Erythroblast (primary cell): ENCODE measurements around the gene PTPN23.

Source experiments
- DNase-seq, 2 experiments: peaks; one replicate each; lab custom pipeline; 2025; lab: John Stamatoyannopoulos, UW
- GATA1 ChIP-seq: IDR thresholded peaks from 2 replicates; pipeline ENCODE4 v1.6.1; 2011; ENCODE audit warnings: low read depth, mild to moderate bottlenecking, control low read depth, low read length, moderate library complexity
- POLR2A ChIP-seq: IDR thresholded peaks from 2 replicates; pipeline ENCODE4 v1.6.1; 2011; ENCODE audit warnings: mild to moderate bottlenecking, low read length

The PTPN23 gene

DNA sequence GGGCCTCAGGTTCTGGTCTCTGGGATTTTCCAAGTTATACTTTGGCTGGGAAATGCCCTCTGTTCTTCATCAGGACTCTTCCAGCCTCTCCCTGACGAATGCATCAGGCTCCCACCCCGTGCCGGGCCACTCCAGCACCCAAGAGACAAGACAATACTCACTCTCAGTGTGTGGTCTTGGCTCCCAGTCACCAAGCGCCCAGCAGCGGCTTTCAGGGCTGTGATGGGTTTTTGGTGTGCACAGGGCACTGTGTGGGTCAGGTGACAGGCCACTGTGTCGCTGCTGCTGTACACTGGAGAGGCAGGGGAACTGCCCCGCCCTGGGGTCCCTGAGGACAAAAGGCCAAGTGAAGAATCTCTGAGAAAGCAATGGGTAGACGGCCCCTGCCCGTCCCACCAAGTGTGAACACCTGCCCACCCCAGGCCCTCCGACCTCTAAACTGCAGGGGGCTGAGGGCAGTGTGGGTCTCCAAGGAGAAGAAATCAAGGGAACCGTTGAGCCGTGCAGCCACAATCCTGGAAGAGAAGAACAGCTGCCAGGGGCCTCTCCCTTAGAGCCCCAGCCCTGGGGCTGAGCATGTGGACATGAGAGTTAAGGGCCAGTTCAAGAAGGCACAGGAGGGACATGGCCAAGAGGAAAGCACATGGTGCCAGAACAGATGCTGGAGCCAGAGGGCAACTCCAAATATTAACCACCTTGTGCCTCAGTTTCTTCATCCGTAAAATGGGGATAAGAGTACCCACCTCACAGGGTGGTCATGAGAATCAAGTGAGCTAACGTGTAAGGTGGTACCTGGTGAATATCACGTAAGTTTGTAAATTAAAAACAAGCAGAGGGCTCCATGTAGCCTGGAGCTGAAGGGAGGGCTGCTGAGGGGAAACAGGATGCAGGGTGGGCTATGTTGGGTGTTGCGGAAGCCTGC, 34.1 kb downstream of the PTPN23 start:
- no peak for TF ChIP-seq POLR2A
- no peak for TF ChIP-seq GATA1

DNA sequence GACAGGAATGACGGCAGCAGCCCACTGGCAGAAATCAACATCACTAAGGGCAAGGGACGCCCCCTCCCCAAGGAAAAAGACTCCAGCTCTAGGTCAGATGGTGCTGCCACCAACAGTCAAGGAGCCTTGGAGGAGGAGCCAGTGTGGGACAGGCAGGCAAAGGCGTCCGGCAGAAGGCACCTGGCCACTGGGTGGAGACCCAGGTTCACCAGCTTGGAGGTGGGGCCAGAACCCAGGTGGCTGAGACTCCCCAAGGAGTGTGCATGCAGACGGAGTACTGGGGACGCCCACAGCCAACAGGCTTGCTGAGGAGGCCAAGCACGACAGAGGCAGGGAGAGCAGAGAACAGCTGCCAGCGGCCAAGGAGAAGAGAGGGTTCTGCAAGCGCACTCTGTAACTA, 35.2 kb downstream of the PTPN23 start:
- TF ChIP-seq GATA1: no peak
- TF ChIP-seq POLR2A: no peak
- no peak for DNase-seq

More for the DNA sequence above, 34.1 kb downstream of the PTPN23 start:
- DNase-seq: no peak

DNA sequence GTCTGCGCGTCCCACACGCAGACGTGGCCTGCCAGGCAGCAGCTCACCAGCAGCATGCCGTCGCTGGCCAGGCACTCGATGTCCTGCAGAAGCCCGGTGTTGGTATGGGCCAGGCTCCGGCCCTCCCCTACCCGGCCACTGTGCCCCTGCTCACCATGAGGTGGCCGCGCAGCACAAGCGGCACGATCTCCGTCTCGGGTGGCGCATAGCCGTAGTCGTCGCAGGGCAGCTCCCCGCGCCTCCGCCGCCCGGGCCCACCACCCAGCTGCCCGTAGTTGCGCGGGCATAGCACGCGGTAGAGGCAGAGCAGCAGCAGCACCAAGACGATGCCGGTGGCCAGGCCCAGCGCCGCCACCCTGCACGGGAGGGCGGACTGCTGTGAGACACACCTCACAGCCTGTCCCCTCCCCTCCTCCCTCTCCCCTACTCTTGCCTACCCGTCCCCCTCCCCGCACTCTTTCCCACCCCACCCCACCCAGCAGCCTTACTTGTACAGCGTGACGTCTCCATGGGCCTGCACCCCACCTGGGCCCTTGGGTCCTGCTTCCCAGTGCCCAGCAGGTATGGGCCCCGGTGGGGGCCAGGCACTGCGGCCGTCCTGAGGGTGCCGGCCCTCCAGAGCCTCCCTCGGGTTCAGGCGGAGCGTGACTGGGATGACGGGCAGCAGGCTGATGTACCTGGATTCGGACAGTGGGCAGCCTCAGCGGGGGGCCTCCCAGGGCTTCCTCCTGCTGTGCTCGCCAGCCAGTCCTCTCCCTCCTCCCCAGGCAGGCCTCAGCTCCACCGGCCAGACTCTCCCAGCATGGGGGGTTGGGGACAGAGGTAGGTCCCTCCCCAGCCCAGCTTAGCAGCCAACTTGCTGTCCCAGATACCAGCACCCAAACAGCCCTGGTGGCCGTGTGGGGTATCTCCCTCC, 37.6 kb downstream of the PTPN23 start:
- DNase-seq: peak; percentile 16 to 31

DNA sequence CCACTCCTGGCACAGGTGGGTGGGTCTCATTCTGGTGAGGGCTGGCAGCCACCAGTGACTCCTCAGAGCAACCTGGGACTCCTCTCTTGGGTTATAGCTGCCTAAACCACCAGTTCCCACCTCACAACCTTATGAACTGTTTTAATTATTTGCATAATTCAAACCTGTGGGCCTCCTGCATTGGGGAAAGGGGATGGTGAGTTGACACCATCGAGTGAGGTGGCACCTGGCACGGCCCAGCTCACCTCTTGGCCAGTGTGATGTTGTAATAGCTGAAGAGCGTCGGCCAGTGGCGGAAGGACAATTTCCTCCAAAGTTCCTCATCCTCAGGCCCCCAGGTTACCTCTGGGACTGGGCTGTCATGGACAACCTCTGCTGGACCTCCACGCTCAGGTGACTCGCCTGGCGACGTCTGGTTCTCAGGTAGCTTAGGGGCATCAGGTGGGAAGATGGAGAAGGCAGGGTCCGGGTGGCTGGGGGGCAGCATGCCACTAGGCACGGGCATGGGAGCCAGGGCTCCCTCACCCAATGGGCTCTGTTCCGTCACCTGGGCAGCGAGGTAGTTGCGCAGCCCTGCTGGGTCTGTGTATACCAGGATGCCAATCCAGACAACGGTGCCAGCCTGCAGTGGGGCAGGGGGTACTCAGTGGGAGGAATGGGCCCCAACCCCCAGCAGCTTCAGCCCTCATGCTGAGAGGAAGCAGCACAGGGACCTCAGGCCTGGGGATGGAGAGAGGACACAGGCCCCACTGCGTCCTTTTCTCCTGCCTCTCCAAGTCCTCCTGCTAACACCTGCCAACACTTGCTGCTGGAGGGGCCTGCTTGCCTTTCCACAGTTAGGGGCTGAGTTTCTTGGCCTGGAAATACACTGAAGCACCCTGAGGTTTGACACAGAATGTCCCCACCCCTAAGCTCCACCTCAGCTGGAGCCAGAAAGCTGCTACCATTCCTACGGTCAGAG, 38.5 kb downstream of the PTPN23 start:
- no peak for DNase-seq
- TF ChIP-seq GATA1 (no peak), POLR2A (no peak)

More for the DNA sequence above, 37.6 kb downstream of the PTPN23 start:
- TF ChIP-seq GATA1 (no peak), POLR2A (no peak)

DNA sequence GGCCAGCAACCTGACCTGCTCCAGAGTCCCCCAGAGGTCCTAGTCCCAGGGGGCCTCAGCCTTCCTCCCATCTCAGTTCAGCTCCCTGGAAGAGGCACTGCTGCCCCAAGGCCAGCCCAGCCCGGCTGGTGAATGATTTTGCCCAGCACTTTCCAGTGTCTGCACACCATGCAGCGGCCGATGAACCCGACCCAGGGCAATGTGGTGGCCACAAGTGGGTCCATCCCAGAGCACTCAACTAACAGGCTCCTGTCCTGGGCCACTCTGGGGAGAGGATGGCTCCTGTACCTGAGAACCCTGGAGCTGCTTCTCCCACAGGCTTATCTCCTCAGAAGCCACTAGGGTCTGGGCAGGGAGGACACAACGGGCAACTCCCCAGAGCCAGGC, 39.2 kb downstream of the PTPN23 start:
- no peak for TF ChIP-seq GATA1
- no peak for TF ChIP-seq POLR2A
- DNase-seq: no peak

DNA sequence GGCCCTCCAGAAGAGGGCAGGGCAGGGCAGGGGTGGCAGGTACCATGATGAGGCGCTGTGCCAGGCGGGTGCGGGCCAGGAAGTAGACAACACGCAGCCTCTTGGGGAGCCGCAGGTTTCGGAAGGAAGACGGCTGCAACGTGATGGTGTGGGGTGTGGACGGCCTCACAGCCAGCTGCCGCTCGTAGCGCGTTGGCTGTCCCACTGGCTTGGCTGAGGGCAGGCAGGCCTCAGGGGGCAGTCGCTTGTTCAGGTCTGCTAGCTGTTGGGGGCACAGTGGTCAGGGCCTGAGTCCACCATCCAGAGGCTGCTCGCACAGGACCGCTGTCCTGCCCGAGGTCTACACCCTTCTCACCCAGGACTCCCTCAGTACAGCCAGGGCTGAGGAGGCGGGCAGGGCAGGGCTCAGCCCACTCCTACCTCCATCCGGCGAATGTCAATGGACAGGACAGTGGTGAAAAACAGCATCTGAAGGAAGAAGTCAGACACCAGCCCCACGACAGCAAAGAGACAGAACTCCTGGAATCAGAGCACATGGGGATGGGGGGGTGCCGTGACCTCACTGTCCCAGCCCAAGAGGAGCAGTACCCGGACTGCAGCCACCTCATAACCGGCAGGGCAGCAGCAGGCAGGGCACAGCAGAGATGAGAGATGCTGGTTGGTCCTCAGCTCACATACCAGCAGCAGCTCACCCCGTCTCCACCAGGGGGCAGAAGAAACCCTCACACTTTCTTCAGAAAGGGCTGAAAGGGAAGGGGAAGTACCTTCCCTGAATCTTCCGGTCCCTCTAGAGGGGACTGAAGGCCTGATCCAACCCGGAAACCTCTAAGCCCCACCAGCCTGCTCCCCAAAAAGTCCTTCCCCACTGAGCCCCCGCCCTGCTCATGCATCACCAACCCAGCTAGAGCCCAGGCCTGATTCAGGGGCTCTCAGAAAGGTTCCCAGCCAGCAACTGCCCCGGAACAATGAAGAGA, 40.0 kb downstream of the PTPN23 start:
- no peak for TF ChIP-seq GATA1
- no peak for TF ChIP-seq POLR2A
- peak; percentile 87 to 91 for DNase-seq

DNA sequence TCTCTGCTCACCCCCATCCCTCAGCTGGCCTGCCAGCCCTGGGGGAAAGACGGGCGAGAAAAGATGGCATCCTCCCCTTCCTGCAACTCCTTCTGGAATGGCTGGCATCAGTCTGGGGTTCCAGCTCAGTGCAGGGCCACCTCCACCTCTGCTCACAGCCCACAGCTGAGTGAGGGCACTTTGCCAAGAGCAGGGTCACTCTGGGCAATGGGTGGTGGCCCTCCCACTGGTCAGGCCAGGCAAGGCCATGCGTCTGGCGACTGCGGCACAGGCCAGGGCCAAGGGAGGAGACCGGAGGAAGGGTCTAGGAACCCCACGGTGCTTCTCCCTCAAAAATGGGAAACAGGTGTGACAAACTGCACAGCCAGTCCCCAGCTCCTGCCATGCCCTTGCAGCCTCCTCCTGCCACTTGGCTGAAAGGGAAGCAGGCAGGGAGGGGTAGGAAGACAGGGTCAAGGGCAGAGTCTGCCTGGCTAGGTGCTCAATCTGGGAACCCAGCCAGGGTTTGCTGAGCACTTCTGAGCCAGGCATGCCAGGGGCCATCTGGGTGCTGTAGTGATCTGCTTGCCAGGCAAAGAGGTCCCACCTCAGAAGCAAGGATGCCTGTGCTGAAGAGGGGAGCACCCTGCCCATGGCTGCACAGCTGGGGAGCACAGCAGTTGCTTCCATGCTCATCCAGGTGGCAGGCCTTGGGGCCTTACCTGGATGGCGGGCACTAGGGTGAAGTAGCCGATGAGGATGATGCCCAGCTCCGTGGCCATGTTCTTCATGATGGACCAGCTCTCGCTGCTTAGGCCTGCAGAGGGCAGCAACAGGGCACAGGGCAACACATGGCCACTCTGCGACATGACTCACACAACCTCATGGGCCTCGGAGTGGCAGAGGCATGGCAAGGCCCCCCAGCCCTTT, 41.2 kb downstream of the PTPN23 start:
- peak; percentile 24 to 42 for DNase-seq
- TF ChIP-seq POLR2A (no peak), GATA1 (no peak)

DNA sequence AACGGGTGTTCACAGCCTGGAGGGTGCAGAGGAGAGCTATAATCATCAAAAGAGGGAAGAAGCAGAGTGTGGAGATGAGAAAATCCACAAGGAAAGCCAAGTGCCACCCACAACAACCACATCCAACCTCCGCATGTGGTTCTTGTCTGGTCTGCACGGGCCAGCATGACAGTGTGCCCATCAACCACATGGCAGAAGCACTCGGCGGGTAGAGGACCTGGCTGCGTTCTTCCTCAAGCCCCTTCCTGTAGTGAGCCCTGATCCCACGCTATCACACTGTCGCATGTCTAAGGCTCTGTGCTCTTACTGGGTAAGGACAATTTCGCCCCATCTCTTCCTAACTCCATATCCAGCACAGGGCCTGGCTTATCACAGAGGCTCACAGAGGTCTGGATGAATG, 41.9 kb downstream of the PTPN23 start:
- no peak for TF ChIP-seq POLR2A
- no peak for TF ChIP-seq GATA1
- DNase-seq: no peak

DNA sequence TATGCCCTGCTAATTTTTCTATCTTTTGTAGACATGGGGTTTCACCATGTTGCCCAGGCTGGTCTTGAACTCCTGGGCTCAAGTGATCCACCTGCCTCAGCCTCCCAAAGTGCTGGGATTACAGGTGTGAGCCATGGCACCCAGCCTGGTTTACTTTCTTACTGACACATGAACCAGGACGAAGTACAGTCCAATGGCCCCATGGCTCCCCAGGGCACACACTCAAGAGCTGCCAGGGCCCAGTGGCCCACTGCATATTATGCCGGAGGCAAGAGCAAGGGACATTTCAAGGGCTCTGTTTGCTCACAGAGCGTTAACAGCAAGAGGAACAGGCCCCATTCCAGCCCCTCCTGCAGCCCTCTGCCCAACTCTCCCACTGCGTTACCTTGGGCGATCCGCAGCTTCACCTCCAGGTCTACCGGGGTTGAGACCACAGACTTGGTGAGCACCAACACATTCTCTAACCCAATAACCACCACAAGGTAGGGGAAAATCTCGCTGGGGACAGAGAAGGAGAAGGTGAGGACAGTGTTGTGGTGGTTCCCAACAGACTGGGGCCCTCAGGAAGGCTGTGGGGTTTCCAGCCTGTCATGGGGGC, 42.8 kb downstream of the PTPN23 start:
- TF ChIP-seq POLR2A: no peak
- no peak for TF ChIP-seq GATA1
- no peak for DNase-seq
